ENCODE data around the gene GPC6.

GRCh38 chr13:94201022-94201421 is 974.4 kb downstream of the GPC6 start:
- TF ChIP-seq RFX5 (IDR thresholded peaks at IDR 0.05; ENCODE audit: low read depth, low read length) (no peak), RHOXF2B (CRISPR knock-in tag; conservative IDR thresholded peaks at IDR 0.05) (no peak), OTX1 (CRISPR knock-in tag; IDR thresholded peaks at IDR 0.05) (no peak), HIVEP1 (CRISPR knock-in tag; IDR thresholded peaks at IDR 0.05) (no peak), ZMIZ1 (IDR thresholded peaks at IDR 0.05; ENCODE audit: low read depth in 2 of 2, low read length in 2 of 2) (no peak), ZNF57 (CRISPR knock-in tag; IDR thresholded peaks at IDR 0.05) (no peak), GATA2 (CRISPR knock-in tag; IDR thresholded peaks at IDR 0.05) (no peak), MECOM (CRISPR knock-in tag; IDR thresholded peaks at IDR 0.05) (no peak), CGGBP1 (CRISPR knock-in tag; IDR thresholded peaks at IDR 0.05) (no peak), NFIC (IDR thresholded peaks at IDR 0.05) (no peak), ZKSCAN1 (IDR thresholded peaks at IDR 0.05; ENCODE audit: low read depth, low read length) (no peak), HSF4 (CRISPR knock-in tag; IDR thresholded peaks at IDR 0.05; ENCODE audit: borderline replicate concordance) (no peak)
